Measurements from ENCODE around the gene CARNS1. TPM values are rescaled to one million over a fixed set of nuclear protein-coding genes. Genes with fewer than 3 reads are reported as not detected.

The CARNS1 gene
- total RNA-seq, 1 experiment from 2014 or later = not detected

DNA sequence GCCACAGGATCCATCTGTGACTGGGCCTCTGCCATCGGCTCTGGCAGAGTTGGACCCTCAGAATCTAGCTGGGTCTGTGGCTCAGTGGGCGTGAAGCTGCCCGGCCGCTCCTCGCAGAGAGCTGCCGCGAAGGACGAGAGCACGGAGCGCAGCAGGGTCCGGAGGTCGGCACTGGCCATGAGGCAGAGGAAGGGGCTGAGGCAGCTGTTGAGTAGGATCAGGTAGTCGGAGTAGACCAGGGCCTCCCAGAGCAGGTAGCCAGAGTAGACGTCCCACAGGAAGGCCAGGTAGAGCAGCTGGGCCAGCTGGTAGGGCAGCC, 36.1 kb downstream of the CARNS1 start:
- H3K9me3 Mint-ChIP-seq (ENCODE audit: low read depth, unreplicated experiment) = no peaks in the 10 kb centered on the region
- BruUV-seq (replicated peaks) = no TSS peak
- intact Hi-C loops (cut with micrococcal nuclease; ENCODE audit: unreplicated experiment) = no loop called here
- CTCF ChIA-PET = interaction anchor here (0.6 to 1.7 kb wide), 6 partner anchors 9 to 59 kb away, joined by 3 to 10 read pairs (median 4); partner anchors contain the start of genes AIP, PPP1CA and TMEM134
- H3K36me3 Mint-ChIP-seq (ENCODE audit: insufficient read depth, unreplicated experiment) = peaks cover 15% of the 10 kb centered on the region
- peaks cover 15% of the 10 kb centered on the region for H3K4me1 Mint-ChIP-seq (ENCODE audit: low read depth, unreplicated experiment)
- peak overlapping the region; percentile 75 for H3K4me3 Mint-ChIP-seq (ENCODE audit: low read depth, unreplicated experiment)
- H3K27ac Mint-ChIP-seq (ENCODE audit: unreplicated experiment) = peak overlapping the region; percentile 78
- no peak for DNase-seq
- no peaks in the 10 kb centered on the region for H3K27me3 Mint-ChIP-seq (ENCODE audit: unreplicated experiment)
- no peak for TF ChIP-seq CTCF (IDR thresholded peaks at IDR 0.05; ENCODE audit: unreplicated experiment)

DNA sequence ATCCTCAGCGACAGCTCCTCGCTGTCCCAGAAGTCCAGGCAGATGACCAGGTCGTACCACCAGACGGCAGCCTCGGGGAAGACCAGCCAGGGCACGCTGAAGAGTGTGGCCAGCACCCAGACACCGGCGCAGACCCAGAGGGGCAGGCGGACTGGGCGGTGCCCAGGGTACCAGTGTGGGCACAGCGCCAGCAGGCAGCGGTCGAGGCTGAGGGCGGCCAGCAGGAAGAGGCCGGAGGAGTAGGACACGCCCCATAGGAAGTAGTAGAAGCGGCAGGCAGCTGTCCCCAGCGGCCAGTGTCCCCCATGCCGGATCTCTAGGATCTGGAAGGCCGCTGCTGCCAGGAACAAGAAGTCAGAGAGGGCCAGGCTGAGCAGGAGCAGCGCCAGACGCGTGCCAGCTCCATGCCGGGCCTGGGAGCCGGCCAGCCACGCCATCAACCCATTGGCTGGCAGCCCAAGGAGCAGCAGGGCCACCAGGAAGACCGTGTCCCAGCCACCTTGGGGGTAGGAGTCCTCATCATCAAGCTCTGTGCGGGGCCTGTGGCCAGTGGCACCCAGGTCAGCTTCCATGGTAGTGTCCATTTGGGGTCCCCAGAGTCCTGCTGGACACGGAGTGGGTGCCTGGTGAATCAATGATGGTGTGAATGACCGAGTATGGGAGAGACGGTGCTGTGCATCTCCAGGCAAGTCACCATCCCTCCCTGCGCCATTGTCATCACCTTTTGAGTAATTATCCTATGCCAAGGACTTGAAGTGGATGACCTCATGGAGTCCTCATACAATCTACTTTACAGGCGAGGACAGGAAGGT, 36.9 kb downstream of the CARNS1 start, which contains the start of gene GPR152:
Gene GPR152 (minus strand): TSS at position 589 of the 812 bp plus-strand sequence. CDS start 5 bp downstream, at position 584.
- Mint-ChIP-seq H3K36me3 (ENCODE audit: insufficient read depth, unreplicated experiment) (peaks cover 15% of the 10 kb centered on the region), H3K9me3 (ENCODE audit: low read depth, unreplicated experiment) (no peaks in the 10 kb centered on the region), H3K27ac (ENCODE audit: unreplicated experiment) (peak within 1 kb of the TSS; percentile 78), H3K4me3 (ENCODE audit: low read depth, unreplicated experiment) (peak within 1 kb of the TSS; percentile 75), H3K27me3 (ENCODE audit: unreplicated experiment) (no peaks in the 10 kb centered on the region), H3K4me1 (ENCODE audit: low read depth, unreplicated experiment) (peaks cover 15% of the 10 kb centered on the region)
- DNase-seq = peak; percentile 90
- TSS peak; percentile 72 for BruUV-seq (replicated peaks)
- intact Hi-C loops (cut with micrococcal nuclease; ENCODE audit: unreplicated experiment) = no loop called here
- CTCF ChIA-PET = interaction anchor here (0.7 to 1.7 kb wide), 6 partner anchors 13 to 70 kb away, joined by 3 to 10 read pairs (median 4); partner anchors contain the start of genes AIP, PPP1CA and TMEM134
- no peak for TF ChIP-seq CTCF (IDR thresholded peaks at IDR 0.05; ENCODE audit: unreplicated experiment)

DNA sequence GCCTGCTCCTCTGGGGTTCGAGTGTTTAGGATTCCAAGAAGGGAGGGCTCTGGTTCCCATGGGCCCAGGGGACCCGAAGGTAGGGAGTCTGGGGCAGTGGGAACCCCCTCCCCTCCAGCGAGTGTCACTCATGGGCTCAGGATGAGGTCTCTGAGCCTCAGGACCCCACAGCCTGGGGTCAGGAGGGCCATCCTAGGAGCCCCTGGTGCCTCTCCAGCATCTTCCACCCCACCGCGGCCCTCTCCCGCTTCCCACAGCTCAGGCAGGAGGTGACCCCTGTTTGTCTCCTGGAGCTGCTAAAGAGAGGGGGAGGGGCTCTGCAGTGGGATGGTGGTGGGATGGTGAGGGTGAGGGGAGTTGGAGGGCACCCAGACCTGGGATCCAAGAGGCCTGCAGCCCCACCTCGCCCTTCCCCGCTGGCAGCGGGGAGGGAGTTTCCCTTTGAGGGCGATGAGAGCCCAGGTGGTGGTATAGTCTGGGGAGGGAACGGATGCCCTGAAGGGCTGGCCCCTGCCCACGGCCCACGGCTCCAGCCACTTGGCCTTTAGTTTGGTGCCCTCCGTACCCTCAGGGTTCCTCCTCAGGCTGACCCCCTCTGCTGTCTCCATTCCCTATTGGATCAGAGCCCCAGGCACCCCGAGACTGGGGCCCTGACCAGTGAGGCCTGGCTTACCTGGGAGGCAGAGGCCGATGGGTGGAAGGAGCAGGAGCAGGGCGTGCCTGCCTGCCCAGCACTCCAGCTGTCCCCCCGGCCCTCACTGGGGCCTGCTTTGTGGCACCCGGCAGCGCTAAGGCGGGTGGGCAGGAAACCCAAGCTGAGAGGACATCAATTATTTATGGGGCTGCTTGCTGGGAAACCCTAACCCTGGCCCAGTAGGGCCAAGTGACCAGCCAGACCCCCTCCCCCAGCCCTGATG, 38.6 kb downstream of the CARNS1 start:
- Mint-ChIP-seq H3K27me3 (ENCODE audit: unreplicated experiment) (no peaks in the 10 kb centered on the region), H3K27ac (ENCODE audit: unreplicated experiment) (no peak overlapping the region), H3K4me3 (ENCODE audit: low read depth, unreplicated experiment) (no peak overlapping the region), H3K36me3 (ENCODE audit: insufficient read depth, unreplicated experiment) (peaks cover 15% of the 10 kb centered on the region), H3K4me1 (ENCODE audit: low read depth, unreplicated experiment) (peaks cover 15% of the 10 kb centered on the region), H3K9me3 (ENCODE audit: low read depth, unreplicated experiment) (no peaks in the 10 kb centered on the region)
- no peak for TF ChIP-seq CTCF (IDR thresholded peaks at IDR 0.05; ENCODE audit: unreplicated experiment)
- DNase-seq = no peak
- intact Hi-C loops (cut with micrococcal nuclease; ENCODE audit: unreplicated experiment) = no loop called here
- no TSS peak for BruUV-seq (replicated peaks)
- CTCF ChIA-PET = no interaction called here

- Mint-ChIP-seq H3K27ac (ENCODE audit: unreplicated experiment) (no peak within 1 kb of the TSS), H3K27me3 (ENCODE audit: unreplicated experiment) (no peaks in the 10 kb centered on the region)
Measured at GRCh38 chr11:67455054-67455453, 39.6 kb downstream of the CARNS1 start, which contains the start of gene CABP4. CABP4 (plus strand) TSS chr11:67455354; CDS start chr11:67455424, 70 bp downstream.

More at GRCh38 chr11:67455054-67455453, 39.6 kb downstream of the CARNS1 start, which contains the start of gene CABP4:
- no peak for DNase-seq
- intact Hi-C loops (cut with micrococcal nuclease; ENCODE audit: unreplicated experiment) = no loop called here
- no peak within 1 kb of the TSS for H3K4me3 Mint-ChIP-seq (ENCODE audit: low read depth, unreplicated experiment)
- H3K36me3 Mint-ChIP-seq (ENCODE audit: insufficient read depth, unreplicated experiment) = peaks cover 20% of the 10 kb centered on the region
- BruUV-seq (replicated peaks) = no TSS peak
- CTCF ChIA-PET = no interaction called here
- TF ChIP-seq CTCF (IDR thresholded peaks at IDR 0.05; ENCODE audit: unreplicated experiment) = no peak
- H3K4me1 Mint-ChIP-seq (ENCODE audit: low read depth, unreplicated experiment) = peaks cover 15% of the 10 kb centered on the region
- no peaks in the 10 kb centered on the region for H3K9me3 Mint-ChIP-seq (ENCODE audit: low read depth, unreplicated experiment)

Data from Calu3 (cell line).